GM18498 (cell line): Measurements from ENCODE around the gene MTHFD1L.
"Not testable (repeated sequence)": the region's sequence is repeated elsewhere in the genome, so short reads cannot be mapped to it uniquely, and the experiment has no call there.

Source experiments
- ATAC-seq: cut with Tn5 transposase; IDR thresholded peaks from one replicate; pipeline ENCODE4 v1.9.1; 2021; ENCODE audit warnings: mild to moderate bottlenecking, moderate library complexity; ENCODE audit not compliant: unreplicated experiment

MTHFD1L gene

GRCh38 chr6:150865406-150866146, at the start of gene MTHFD1L:
TSS of gene MTHFD1L (plus strand) at chr6:150865702. CDS start at chr6:150865823, 121 bp downstream.
- ATAC-seq = peak; percentile 85

- not testable (repeated sequence) for ATAC-seq
These were observed 48.9 kb upstream of the MTHFD1L start for GRCh38 chr6:150816554-150816953.

- no peak for ATAC-seq
These were observed 42.6 kb upstream of the MTHFD1L start for GRCh38 chr6:150822932-150823331.

- ATAC-seq = no peak
These were observed 38.7 kb upstream of the MTHFD1L start for GRCh38 chr6:150826788-150827187.

GRCh38 chr6:150828107-150828506, 37.4 kb upstream of the MTHFD1L start:
- ATAC-seq = not testable (repeated sequence)

- ATAC-seq = no peak
These were observed 34.9 kb upstream of the MTHFD1L start for GRCh38 chr6:150830439-150831165.

- no peak for ATAC-seq
These were observed 33.9 kb upstream of the MTHFD1L start for GRCh38 chr6:150831577-150831976.

GRCh38 chr6:150835620-150836019, 29.9 kb upstream of the MTHFD1L start:
- ATAC-seq = no peak

GRCh38 chr6:150840185-150840584, 25.3 kb upstream of the MTHFD1L start:
- no peak for ATAC-seq

- ATAC-seq = no peak
These were observed 24.3 kb upstream of the MTHFD1L start for GRCh38 chr6:150841189-150841588.

GRCh38 chr6:150841697-150842096, 23.8 kb upstream of the MTHFD1L start:
- no peak for ATAC-seq

- no peak for ATAC-seq
These were observed 21.1 kb upstream of the MTHFD1L start for GRCh38 chr6:150844371-150844770.

GRCh38 chr6:150846641-150847040, 18.9 kb upstream of the MTHFD1L start:
- ATAC-seq = no peak

- no peak for ATAC-seq
These were observed 17.1 kb upstream of the MTHFD1L start for GRCh38 chr6:150848400-150848799.

- ATAC-seq = not testable (repeated sequence)
These were observed 11.1 kb upstream of the MTHFD1L start for GRCh38 chr6:150854392-150854791.

GRCh38 chr6:150855171-150855570, 10.3 kb upstream of the MTHFD1L start:
- not testable (repeated sequence) for ATAC-seq

GRCh38 chr6:150857062-150857944, 8.2 kb upstream of the MTHFD1L start:
- ATAC-seq = no peak

- no peak for ATAC-seq
These were observed 7.6 kb upstream of the MTHFD1L start for GRCh38 chr6:150857945-150858308.

GRCh38 chr6:150861448-150862168, 3.9 kb upstream of the MTHFD1L start:
- ATAC-seq = not testable (repeated sequence)

GRCh38 chr6:150863213-150863928, 2.1 kb upstream of the MTHFD1L start:
- ATAC-seq = no peak
